Measurements from ENCODE around the gene LORICRIN.

Gene LORICRIN

GRCh38 chr1:153231785-153232184, 27.7 kb upstream of the LORICRIN start:
- Histone ChIP-seq H3K27me3 (ENCODE audit: insufficient read depth, low read length) (no peaks in the 10 kb centered on the region), H3K36me3 (ENCODE audit: insufficient read depth, low read length) (no peaks in the 10 kb centered on the region), H3K4me3 (ENCODE audit: low read length) (no peak overlapping the region), H3K9me3 (ENCODE audit: low read length) (no peaks in the 10 kb centered on the region), H3K4me1 (ENCODE audit: insufficient read depth, low read length) (no peaks in the 10 kb centered on the region), H2AFZ (ENCODE audit: low read depth, low read length) (no peak overlapping the region)

- H3K4me1 ChIP-seq (ENCODE audit: insufficient read depth, low read length), result no peaks in the 10 kb centered on the region
- no peaks in the 10 kb centered on the region for H3K36me3 ChIP-seq (ENCODE audit: insufficient read depth, low read length)
- no peaks in the 10 kb centered on the region for H3K9me3 ChIP-seq (ENCODE audit: low read length)
- H3K27me3 ChIP-seq (ENCODE audit: insufficient read depth, low read length), result no peaks in the 10 kb centered on the region
- no peak overlapping the region for H2AFZ ChIP-seq (ENCODE audit: low read depth, low read length)
- no peak overlapping the region for H3K4me3 ChIP-seq (ENCODE audit: low read length)
These were observed 26.9 kb upstream of the LORICRIN start for GRCh38 chr1:153232553-153232952.

DNA sequence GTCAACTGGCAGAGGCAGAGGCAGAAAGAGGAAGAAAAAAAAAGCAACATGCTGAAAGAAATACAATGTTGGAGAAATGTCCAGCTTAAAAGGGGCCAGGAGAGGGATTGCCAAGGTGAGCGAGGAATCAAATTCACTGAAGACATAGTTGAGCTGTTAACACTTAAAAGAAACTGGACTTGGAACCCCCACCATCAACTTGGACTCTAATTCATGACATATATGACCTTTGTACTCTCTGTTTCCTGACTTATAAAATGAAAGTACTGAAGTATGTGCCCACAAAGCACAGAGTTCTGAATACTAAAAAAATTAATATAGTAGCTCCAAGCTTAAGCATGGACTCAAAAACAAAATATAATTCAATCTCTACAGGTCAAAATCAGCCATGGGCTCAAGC, 26.0 kb upstream of the LORICRIN start:
- Histone ChIP-seq H3K4me3 (ENCODE audit: low read length) (no peak overlapping the region), H2AFZ (ENCODE audit: low read depth, low read length) (no peak overlapping the region), H3K36me3 (ENCODE audit: insufficient read depth, low read length) (no peaks in the 10 kb centered on the region), H3K4me1 (ENCODE audit: insufficient read depth, low read length) (no peaks in the 10 kb centered on the region), H3K9me3 (ENCODE audit: low read length) (no peaks in the 10 kb centered on the region), H3K27me3 (ENCODE audit: insufficient read depth, low read length) (no peaks in the 10 kb centered on the region)

DNA sequence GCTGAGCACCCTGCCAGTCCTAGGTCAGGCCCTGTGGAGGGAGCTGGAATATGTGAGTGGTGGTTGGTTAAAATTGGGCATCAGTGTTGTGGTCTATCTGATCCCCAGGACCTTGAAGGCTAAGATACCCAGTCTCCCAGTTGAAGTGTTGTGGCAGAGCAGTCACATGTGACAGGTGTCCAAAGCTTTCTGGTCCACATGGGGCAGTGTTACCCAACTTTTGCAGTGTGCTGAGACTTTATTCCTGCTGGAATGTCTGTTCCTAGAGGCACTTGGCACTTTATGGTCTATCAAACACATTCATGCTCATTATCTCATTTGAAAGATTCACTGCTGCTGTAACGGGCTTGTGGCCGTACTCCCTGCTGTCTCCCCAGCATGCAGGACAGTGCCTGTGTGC, 21.0 kb upstream of the LORICRIN start:
- Histone ChIP-seq H3K27me3 (ENCODE audit: insufficient read depth, low read length) (no peaks in the 10 kb centered on the region), H3K4me3 (ENCODE audit: low read length) (no peak overlapping the region), H3K9me3 (ENCODE audit: low read length) (no peaks in the 10 kb centered on the region), H3K4me1 (ENCODE audit: insufficient read depth, low read length) (no peaks in the 10 kb centered on the region), H2AFZ (ENCODE audit: low read depth, low read length) (no peak overlapping the region), H3K36me3 (ENCODE audit: insufficient read depth, low read length) (no peaks in the 10 kb centered on the region)

DNA sequence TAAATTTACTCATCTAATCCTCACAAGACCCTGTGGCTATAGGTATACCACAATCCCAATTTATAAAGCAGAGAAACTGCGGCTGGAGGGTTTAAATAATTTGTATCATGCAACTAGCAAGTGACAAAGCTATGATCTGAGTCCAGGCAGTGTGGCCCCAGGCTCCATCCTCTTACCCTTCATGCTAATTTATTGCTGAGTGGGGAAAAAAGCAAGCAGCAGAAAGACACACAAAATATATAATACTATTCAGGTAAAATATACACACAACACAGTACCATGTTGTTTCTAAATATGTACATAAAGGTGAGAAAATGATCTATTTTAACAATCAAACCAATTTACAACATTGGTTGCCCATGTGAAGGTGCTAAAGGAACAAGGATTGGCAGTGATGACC, 17.3 kb upstream of the LORICRIN start:
- Histone ChIP-seq H3K36me3 (ENCODE audit: insufficient read depth, low read length) (no peaks in the 10 kb centered on the region), H3K9me3 (ENCODE audit: low read length) (no peaks in the 10 kb centered on the region), H3K4me3 (ENCODE audit: low read length) (no peak overlapping the region), H3K27me3 (ENCODE audit: insufficient read depth, low read length) (no peaks in the 10 kb centered on the region), H3K4me1 (ENCODE audit: insufficient read depth, low read length) (no peaks in the 10 kb centered on the region), H2AFZ (ENCODE audit: low read depth, low read length) (no peak overlapping the region)

DNA sequence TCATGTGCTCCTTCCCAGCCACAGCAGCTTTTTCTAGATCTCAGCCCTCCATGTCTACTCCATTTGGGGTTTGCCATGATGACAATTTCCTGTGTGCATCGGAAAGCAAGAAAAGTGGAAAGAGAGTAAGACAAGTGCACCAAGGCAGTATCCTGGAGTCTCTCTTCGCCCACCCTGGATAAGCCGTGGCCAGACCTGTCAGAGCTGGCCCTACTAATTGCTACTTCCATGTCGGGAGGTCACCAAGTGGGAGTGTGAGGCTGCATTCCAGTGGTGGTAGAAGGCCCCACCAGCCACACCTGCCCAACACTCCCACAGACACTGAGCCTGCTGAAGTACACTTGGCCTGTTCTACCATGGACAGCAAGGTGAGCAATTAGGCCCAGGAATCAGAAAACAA, 14.0 kb upstream of the LORICRIN start:
- no peaks in the 10 kb centered on the region for H3K4me1 ChIP-seq (ENCODE audit: insufficient read depth, low read length)
- H3K27me3 ChIP-seq (ENCODE audit: insufficient read depth, low read length), result no peaks in the 10 kb centered on the region
- no peaks in the 10 kb centered on the region for H3K9me3 ChIP-seq (ENCODE audit: low read length)
- no peak overlapping the region for H2AFZ ChIP-seq (ENCODE audit: low read depth, low read length)
- H3K4me3 ChIP-seq (ENCODE audit: low read length), result no peak overlapping the region
- H3K36me3 ChIP-seq (ENCODE audit: insufficient read depth, low read length), result no peaks in the 10 kb centered on the region

GRCh38 chr1:153246018-153246417, 13.5 kb upstream of the LORICRIN start:
- H3K36me3 ChIP-seq (ENCODE audit: insufficient read depth, low read length), result no peaks in the 10 kb centered on the region
- H3K4me1 ChIP-seq (ENCODE audit: insufficient read depth, low read length), result no peaks in the 10 kb centered on the region
- no peak overlapping the region for H3K4me3 ChIP-seq (ENCODE audit: low read length)
- no peaks in the 10 kb centered on the region for H3K9me3 ChIP-seq (ENCODE audit: low read length)
- H3K27me3 ChIP-seq (ENCODE audit: insufficient read depth, low read length), result no peaks in the 10 kb centered on the region
- no peak overlapping the region for H2AFZ ChIP-seq (ENCODE audit: low read depth, low read length)

DNA sequence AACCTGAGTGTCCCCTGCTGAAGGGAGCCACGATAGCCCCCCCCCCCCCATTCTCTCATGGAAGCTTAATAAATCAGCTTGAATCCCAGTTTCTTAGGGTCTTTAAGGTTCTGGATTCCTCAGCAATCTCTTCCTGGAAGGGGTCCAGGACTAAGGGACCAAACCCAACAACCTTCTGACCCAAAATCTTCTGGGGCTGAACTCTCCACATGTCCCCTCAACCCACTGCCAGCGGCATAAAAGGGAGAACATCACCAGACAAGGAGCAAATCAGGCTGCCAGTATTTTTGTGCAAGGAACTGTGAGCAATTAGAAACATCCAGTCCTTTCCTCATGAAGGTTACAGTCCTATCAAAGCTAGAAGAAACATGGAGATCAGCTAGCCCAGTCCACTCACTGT, 12.7 kb upstream of the LORICRIN start:
- Histone ChIP-seq H3K9me3 (ENCODE audit: low read length) (no peaks in the 10 kb centered on the region), H3K27me3 (ENCODE audit: insufficient read depth, low read length) (no peaks in the 10 kb centered on the region), H3K4me1 (ENCODE audit: insufficient read depth, low read length) (no peaks in the 10 kb centered on the region)

GRCh38 chr1:153248176-153248879, 11.2 kb upstream of the LORICRIN start:
- H2AFZ ChIP-seq (ENCODE audit: low read depth, low read length), result no peak overlapping the region
- no peaks in the 10 kb centered on the region for H3K36me3 ChIP-seq (ENCODE audit: insufficient read depth, low read length)
- H3K9me3 ChIP-seq (ENCODE audit: low read length), result no peaks in the 10 kb centered on the region
- no peaks in the 10 kb centered on the region for H3K27me3 ChIP-seq (ENCODE audit: insufficient read depth, low read length)
- H3K4me1 ChIP-seq (ENCODE audit: insufficient read depth, low read length), result no peaks in the 10 kb centered on the region
- H3K4me3 ChIP-seq (ENCODE audit: low read length), result no peak overlapping the region

More for the DNA sequence above, 12.7 kb upstream of the LORICRIN start:
- no peak overlapping the region for H2AFZ ChIP-seq (ENCODE audit: low read depth, low read length)
- H3K4me3 ChIP-seq (ENCODE audit: low read length), result no peak overlapping the region
- no peaks in the 10 kb centered on the region for H3K36me3 ChIP-seq (ENCODE audit: insufficient read depth, low read length)

- Histone ChIP-seq H3K4me1 (ENCODE audit: insufficient read depth, low read length) (no peaks in the 10 kb centered on the region), H3K27me3 (ENCODE audit: insufficient read depth, low read length) (no peaks in the 10 kb centered on the region), H3K9me3 (ENCODE audit: low read length) (no peaks in the 10 kb centered on the region), H2AFZ (ENCODE audit: low read depth, low read length) (no peak overlapping the region), H3K4me3 (ENCODE audit: low read length) (no peak overlapping the region), H3K36me3 (ENCODE audit: insufficient read depth, low read length) (no peaks in the 10 kb centered on the region)
These were observed 9.3 kb upstream of the LORICRIN start for GRCh38 chr1:153250166-153250565.

DNA sequence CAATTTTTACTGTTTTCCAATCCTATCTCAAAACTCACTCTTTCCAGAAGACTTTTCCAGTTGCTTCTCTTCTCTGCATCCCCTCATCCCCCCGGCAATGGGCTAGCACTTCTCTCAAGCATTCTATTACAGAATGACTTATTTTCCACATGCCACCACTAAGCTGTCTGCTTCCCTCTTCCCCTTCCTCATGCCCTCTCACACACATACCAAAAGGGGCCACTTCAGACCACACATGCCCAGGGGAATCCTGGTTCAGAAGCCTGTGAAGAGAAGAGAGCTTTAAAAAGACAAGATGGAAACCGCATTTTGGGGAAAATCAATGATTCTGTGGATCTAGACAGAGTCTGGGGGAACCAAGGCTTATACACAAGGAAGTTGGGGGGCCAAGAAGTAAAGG, 8.4 kb upstream of the LORICRIN start:
- H3K27me3 ChIP-seq (ENCODE audit: insufficient read depth, low read length), result no peaks in the 10 kb centered on the region
- H3K4me3 ChIP-seq (ENCODE audit: low read length), result no peak overlapping the region
- H3K36me3 ChIP-seq (ENCODE audit: insufficient read depth, low read length), result no peaks in the 10 kb centered on the region
- H3K4me1 ChIP-seq (ENCODE audit: insufficient read depth, low read length), result no peaks in the 10 kb centered on the region
- H3K9me3 ChIP-seq (ENCODE audit: low read length), result no peaks in the 10 kb centered on the region
- H2AFZ ChIP-seq (ENCODE audit: low read depth, low read length), result no peak overlapping the region

- no peaks in the 10 kb centered on the region for H3K27me3 ChIP-seq (ENCODE audit: insufficient read depth, low read length)
- H2AFZ ChIP-seq (ENCODE audit: low read depth, low read length), result no peak overlapping the region
- no peaks in the 10 kb centered on the region for H3K9me3 ChIP-seq (ENCODE audit: low read length)
- H3K4me3 ChIP-seq (ENCODE audit: low read length), result no peak overlapping the region
- H3K36me3 ChIP-seq (ENCODE audit: insufficient read depth, low read length), result no peaks in the 10 kb centered on the region
- no peaks in the 10 kb centered on the region for H3K4me1 ChIP-seq (ENCODE audit: insufficient read depth, low read length)
These were observed 7.9 kb upstream of the LORICRIN start for GRCh38 chr1:153251562-153251961.

DNA sequence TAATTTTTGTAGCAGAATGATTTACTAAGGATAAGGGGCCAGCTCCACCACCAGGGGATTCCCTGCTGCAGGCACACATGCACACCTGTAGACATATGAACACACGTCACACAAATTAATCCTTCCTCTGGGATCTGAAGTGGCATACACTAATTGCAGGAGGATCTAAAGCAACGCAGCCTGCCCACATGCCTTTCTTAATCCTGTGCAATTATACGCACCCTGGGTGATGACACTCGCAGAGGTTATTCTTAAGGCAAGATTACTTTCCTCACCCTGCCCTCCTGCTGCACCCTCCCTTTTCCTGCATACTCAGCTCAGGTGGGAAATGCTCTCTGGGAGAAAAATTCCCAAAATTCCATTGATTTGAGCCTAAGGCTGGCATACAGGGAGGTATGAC, 7.5 kb upstream of the LORICRIN start:
- H3K36me3 ChIP-seq (ENCODE audit: insufficient read depth, low read length), result no peaks in the 10 kb centered on the region
- no peaks in the 10 kb centered on the region for H3K4me1 ChIP-seq (ENCODE audit: insufficient read depth, low read length)
- no peak overlapping the region for H2AFZ ChIP-seq (ENCODE audit: low read depth, low read length)
- no peak overlapping the region for H3K4me3 ChIP-seq (ENCODE audit: low read length)
- H3K27me3 ChIP-seq (ENCODE audit: insufficient read depth, low read length), result no peaks in the 10 kb centered on the region
- no peaks in the 10 kb centered on the region for H3K9me3 ChIP-seq (ENCODE audit: low read length)

DNA sequence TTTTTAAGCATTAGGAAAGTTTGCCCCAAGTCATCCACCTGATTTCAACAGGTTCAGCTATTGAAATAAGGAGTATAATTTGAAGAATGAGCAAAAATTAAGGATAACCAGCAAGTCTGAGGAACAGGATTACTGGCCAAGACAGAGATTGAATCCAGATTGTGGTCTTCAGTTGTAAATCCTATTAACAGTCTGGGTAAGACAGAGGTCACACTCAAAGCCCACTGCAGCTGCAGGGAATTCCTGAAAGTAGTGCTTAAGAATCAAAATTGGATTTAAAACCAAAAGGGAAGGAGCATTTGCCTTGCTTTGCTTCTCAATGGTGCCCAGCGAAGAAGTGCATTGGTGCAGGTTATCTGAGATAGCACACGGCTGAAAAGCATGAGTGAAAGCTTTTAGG, 6.4 kb upstream of the LORICRIN start:
- Histone ChIP-seq H2AFZ (ENCODE audit: low read depth, low read length) (no peak overlapping the region), H3K4me3 (ENCODE audit: low read length) (no peak overlapping the region), H3K4me1 (ENCODE audit: insufficient read depth, low read length) (no peaks in the 10 kb centered on the region), H3K9me3 (ENCODE audit: low read length) (no peaks in the 10 kb centered on the region), H3K36me3 (ENCODE audit: insufficient read depth, low read length) (no peaks in the 10 kb centered on the region), H3K27me3 (ENCODE audit: insufficient read depth, low read length) (no peaks in the 10 kb centered on the region)
